Measurements from ENCODE around the gene UBN1.

DNA sequence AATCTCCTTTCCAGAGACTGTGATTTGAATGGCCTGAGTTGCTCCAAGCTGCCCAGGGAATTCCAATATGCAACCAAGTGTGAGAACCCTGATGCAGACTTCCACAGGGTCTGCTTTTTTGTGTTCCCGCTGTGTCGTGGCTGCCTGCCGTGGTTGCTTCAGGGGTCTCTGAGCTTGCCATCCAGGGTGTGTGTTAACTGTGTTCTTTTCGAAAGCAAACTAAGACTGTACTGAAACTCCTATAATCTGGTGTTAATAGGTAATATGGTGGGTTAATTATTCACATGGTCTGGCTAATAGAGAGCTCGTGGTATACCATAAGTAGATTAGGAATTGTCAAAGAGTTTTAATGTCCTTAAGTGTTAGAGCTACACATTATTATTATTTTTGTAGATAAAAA, 20.7 kb downstream of the UBN1 start:
- TF ChIP-seq CTCF (IDR thresholded peaks at IDR 0.05) (no peak), POLR2A (IDR thresholded peaks at IDR 0.05) (no peak), EP300 (IDR thresholded peaks at IDR 0.05) (no peak), POLR2AphosphoS5 (IDR thresholded peaks at IDR 0.05) (no peak)
